BLaER1 treated with 17β-estradiol and CSF1 and Interleukin-3, amounts not matched to agents 10 nM and 100 nM (cell line): ENCODE results near the gene KDM4C.

Experiments
- H3K27ac ChIP-seq, 11 experiments: shearing (Covaris generic); formaldehyde crosslinking; 2 replicates each; pipeline ENCODE4 v1.8.1; 2022
- H3K27me3 ChIP-seq, 11 experiments: shearing (Covaris generic); formaldehyde crosslinking; 2 replicates each; pipeline ENCODE4 v1.8.1; 2022
- H3K36me3 ChIP-seq, 11 experiments: shearing (Covaris generic); formaldehyde crosslinking; 2 replicates each; pipeline ENCODE4 v1.8.1; 2022
- H3K4me1 ChIP-seq, 10 experiments: shearing (Covaris generic); formaldehyde crosslinking; 2 replicates each; pipeline ENCODE4 v1.8.1; 2022
- H3K4me2 ChIP-seq, 11 experiments: shearing (Covaris generic); formaldehyde crosslinking; 2 replicates each; pipeline ENCODE4 v1.8.1; 2022
- H3K4me3 ChIP-seq, 10 experiments: shearing (Covaris generic); formaldehyde crosslinking; 2 replicates each; pipeline ENCODE4 v1.8.1; 2022
- H3K9ac ChIP-seq, 11 experiments: shearing (Covaris generic); formaldehyde crosslinking; 2 replicates each; pipeline ENCODE4 v1.8.1; 2022
- H3K9me3 ChIP-seq, 11 experiments: shearing (Covaris generic); formaldehyde crosslinking; replicated peaks in 1 of 11; 2 replicates each; pipeline ENCODE4 v1.8.1; 2022
- H4K20me1 ChIP-seq, 11 experiments: shearing (Covaris generic); formaldehyde crosslinking; 2 replicates each; pipeline ENCODE4 v1.8.1; 2022
- Cebpa-rat ChIP-seq, 11 experiments: shearing (Covaris generic); IDR thresholded peaks; 2 replicates each; pipeline ENCODE4 v1.8.1; 2022

KDM4C gene

GRCh38 chr9:6911901-6912638, 154.3 kb downstream of the KDM4C start:
- no peak for TF ChIP-seq Cebpa-rat (IDR thresholded peaks at IDR 0.05)
- no peak overlapping the region for H3K27ac ChIP-seq
- H3K4me1 ChIP-seq: peaks cover 0 to 7% (median 0%) of the 10 kb centered on the region in 10 experiments; a peak in 3 of 20 replicates
- no peak overlapping the region for H3K4me3 ChIP-seq
- H3K4me2 ChIP-seq: peak overlapping the region in 1 of 11 experiments; percentile 10; a peak in 1 of 22 replicates
- H4K20me1 ChIP-seq: peaks cover 0 to 76% (median 6%) of the 10 kb centered on the region in 11 experiments; a peak in 7 of 22 replicates
- no peak overlapping the region for H3K9ac ChIP-seq
- no peaks in the 10 kb centered on the region for H3K27me3 ChIP-seq
- H3K36me3 ChIP-seq: peaks cover 0 to 24% (median 3%) of the 10 kb centered on the region in 11 experiments; a peak in 9 of 22 replicates
- peaks cover 0 to 3% (median 0%) of the 10 kb centered on the region in 11 experiments; a peak in 2 of 22 replicates for H3K9me3 ChIP-seq

GRCh38 chr9:6915635-6916034, 157.9 kb downstream of the KDM4C start:
- Histone ChIP-seq H4K20me1 (peaks cover 0 to 55% (median 6%) of the 10 kb centered on the region in 11 experiments; a peak in 6 of 22 replicates), H3K4me1 (peaks cover 0 to 7% (median 0%) of the 10 kb centered on the region in 10 experiments; a peak in 3 of 20 replicates), H3K4me2 (no peak overlapping the region), H3K27me3 (no peaks in the 10 kb centered on the region), H3K27ac (no peak overlapping the region), H3K9ac (no peak overlapping the region), H3K9me3 (peaks cover 8 to 36% (median 32%) of the 10 kb centered on the region in 11 experiments; a peak in 20 of 22 replicates), H3K36me3 (peaks cover 10 to 60% (median 25%) of the 10 kb centered on the region in 11 experiments; a peak in 20 of 22 replicates), H3K4me3 (no peak overlapping the region)
- no peak for TF ChIP-seq Cebpa-rat (IDR thresholded peaks at IDR 0.05)

- Histone ChIP-seq H3K4me3 (no peak overlapping the region), H3K9ac (no peak overlapping the region), H3K4me1 (peaks cover 0 to under 1% (median 0%) of the 10 kb centered on the region in 10 experiments; a peak in 2 of 20 replicates), H3K9me3 (peaks cover 8 to 36% (median 33%) of the 10 kb centered on the region in 11 experiments; a peak in 20 of 22 replicates), H4K20me1 (peaks cover 0 to 53% (median 0%) of the 10 kb centered on the region in 11 experiments; a peak in 6 of 22 replicates), H3K27me3 (no peaks in the 10 kb centered on the region), H3K27ac (no peak overlapping the region), H3K36me3 (peaks cover 16 to 75% (median 38%) of the 10 kb centered on the region in 11 experiments; a peak in 20 of 22 replicates), H3K4me2 (no peak overlapping the region)
- TF ChIP-seq Cebpa-rat (IDR thresholded peaks at IDR 0.05): no peak
Measured at GRCh38 chr9:6917162-6917561, 159.4 kb downstream of the KDM4C start.

- Histone ChIP-seq H3K4me2 (no peak overlapping the region), H4K20me1 (peaks cover 0 to 57% (median 0%) of the 10 kb centered on the region in 11 experiments; a peak in 5 of 22 replicates), H3K36me3 (peaks cover 18 to 98% (median 54%) of the 10 kb centered on the region in 11 experiments), H3K4me1 (no peaks in the 10 kb centered on the region), H3K27ac (no peak overlapping the region), H3K9me3 (peaks cover 8 to 36% (median 33%) of the 10 kb centered on the region in 11 experiments; a peak in 20 of 22 replicates), H3K9ac (no peak overlapping the region), H3K4me3 (no peak overlapping the region), H3K27me3 (no peaks in the 10 kb centered on the region)
- no peak for TF ChIP-seq Cebpa-rat (IDR thresholded peaks at IDR 0.05)
Measured at GRCh38 chr9:6920041-6920440, 162.3 kb downstream of the KDM4C start.

GRCh38 chr9:6921315-6921714, 163.5 kb downstream of the KDM4C start:
- no peak overlapping the region for H3K4me3 ChIP-seq
- TF ChIP-seq Cebpa-rat (IDR thresholded peaks at IDR 0.05): no peak
- peaks cover 26 to 96% (median 54%) of the 10 kb centered on the region in 11 experiments for H3K36me3 ChIP-seq
- no peak overlapping the region for H3K9ac ChIP-seq
- H3K9me3 ChIP-seq: peaks cover 8 to 36% (median 33%) of the 10 kb centered on the region in 11 experiments; a peak in 20 of 22 replicates
- no peaks in the 10 kb centered on the region for H3K4me1 ChIP-seq
- no peaks in the 10 kb centered on the region for H3K27me3 ChIP-seq
- peaks cover 0 to 47% (median 0%) of the 10 kb centered on the region in 11 experiments; a peak in 5 of 22 replicates for H4K20me1 ChIP-seq
- H3K4me2 ChIP-seq: no peak overlapping the region
- no peak overlapping the region for H3K27ac ChIP-seq

- Histone ChIP-seq H3K27me3 (no peaks in the 10 kb centered on the region), H3K4me1 (no peaks in the 10 kb centered on the region), H3K36me3 (peaks cover 26 to 89% (median 51%) of the 10 kb centered on the region in 11 experiments), H3K4me2 (no peak overlapping the region), H3K9me3 (peaks cover 8 to 33% (median 30%) of the 10 kb centered on the region in 11 experiments; a peak in 20 of 22 replicates), H3K27ac (no peak overlapping the region), H3K9ac (no peak overlapping the region), H4K20me1 (peaks cover 0 to 52% (median 0%) of the 10 kb centered on the region in 11 experiments; a peak in 5 of 22 replicates), H3K4me3 (no peak overlapping the region)
- TF ChIP-seq Cebpa-rat (IDR thresholded peaks at IDR 0.05): no peak
Measured at GRCh38 chr9:6922124-6922676, 164.4 kb downstream of the KDM4C start.

GRCh38 chr9:6922680-6923079, 164.9 kb downstream of the KDM4C start:
- Histone ChIP-seq H3K4me3 (no peak overlapping the region), H3K27me3 (no peaks in the 10 kb centered on the region), H3K4me2 (no peak overlapping the region), H3K9me3 (peaks cover 7 to 31% (median 27%) of the 10 kb centered on the region in 11 experiments; a peak in 20 of 22 replicates), H3K27ac (no peak overlapping the region), H3K36me3 (peaks cover 26 to 89% (median 51%) of the 10 kb centered on the region in 11 experiments), H3K9ac (no peak overlapping the region), H4K20me1 (peaks cover 0 to 51% (median 0%) of the 10 kb centered on the region in 11 experiments; a peak in 5 of 22 replicates), H3K4me1 (no peaks in the 10 kb centered on the region)
- TF ChIP-seq Cebpa-rat (IDR thresholded peaks at IDR 0.05): no peak

GRCh38 chr9:6923086-6923485, 165.3 kb downstream of the KDM4C start:
- no peak overlapping the region for H3K4me3 ChIP-seq
- TF ChIP-seq Cebpa-rat (IDR thresholded peaks at IDR 0.05): no peak
- no peak overlapping the region for H3K4me2 ChIP-seq
- no peaks in the 10 kb centered on the region for H3K27me3 ChIP-seq
- no peaks in the 10 kb centered on the region for H3K4me1 ChIP-seq
- no peak overlapping the region for H3K27ac ChIP-seq
- H3K9ac ChIP-seq: no peak overlapping the region
- peaks cover 3 to 26% (median 23%) of the 10 kb centered on the region in 11 experiments; a peak in 20 of 22 replicates for H3K9me3 ChIP-seq
- H3K36me3 ChIP-seq: peaks cover 22 to 89% (median 52%) of the 10 kb centered on the region in 11 experiments; a peak in 21 of 22 replicates
- H4K20me1 ChIP-seq: peaks cover 0 to 55% (median 0%) of the 10 kb centered on the region in 11 experiments; a peak in 6 of 22 replicates

GRCh38 chr9:6924149-6924548, 166.4 kb downstream of the KDM4C start:
- peaks cover 0 to 16% (median 14%) of the 10 kb centered on the region in 11 experiments; a peak in 17 of 22 replicates for H3K9me3 ChIP-seq
- no peak overlapping the region for H3K9ac ChIP-seq
- peaks cover 20 to 86% (median 44%) of the 10 kb centered on the region in 11 experiments; a peak in 20 of 22 replicates for H3K36me3 ChIP-seq
- H4K20me1 ChIP-seq: peaks cover 0 to 65% (median 0%) of the 10 kb centered on the region in 11 experiments; a peak in 6 of 22 replicates
- no peaks in the 10 kb centered on the region for H3K27me3 ChIP-seq
- no peak overlapping the region for H3K4me2 ChIP-seq
- no peak overlapping the region for H3K27ac ChIP-seq
- no peak overlapping the region for H3K4me3 ChIP-seq
- no peak for TF ChIP-seq Cebpa-rat (IDR thresholded peaks at IDR 0.05)
- no peaks in the 10 kb centered on the region for H3K4me1 ChIP-seq
